H1 (cell line): ENCODE results near the gene CCDC51. TPM values are rescaled to one million over a fixed set of nuclear protein-coding genes. Genes with fewer than 3 reads are reported as not detected.

Source experiments
- ASH2L ChIP-seq: fragments of 200-600, 300-600 bp; sonication (generic); IDR thresholded peaks from one replicate; pipeline ENCODE4 v1.7.1; 2017; ENCODE audit warnings: low read length
- ATF2 ChIP-seq: IDR thresholded peaks from 2 replicates; pipeline ENCODE4 v1.6.1; 2012; ENCODE audit warnings: low read length, inconsistent platforms
- BRCA1 ChIP-seq: IDR thresholded peaks from 2 replicates; pipeline ENCODE4 v1.6.1; 2012; ENCODE audit warnings: low read depth, low read length, improper control_type of control experiment
- CBX8 ChIP-seq: fragments of 300-800, 300-1000 bp; sonication (generic); IDR thresholded peaks from 2 replicates; pipeline ENCODE4 v1.7.1; 2016; ENCODE audit warnings: low read depth, low read length, borderline replicate concordance
- CEBPB ChIP-seq: IDR thresholded peaks from 2 replicates; pipeline ENCODE4 v1.6.1; 2012; ENCODE audit warnings: low read depth, low read length
- CHD1 ChIP-seq: IDR thresholded peaks from 2 replicates; pipeline ENCODE4 v1.6.1; 2012; ENCODE audit warnings: low read depth, low read length, improper control_type of control experiment
- CHD2 ChIP-seq: IDR thresholded peaks from 2 replicates; pipeline ENCODE4 v1.6.1; 2012; ENCODE audit warnings: low read length, improper control_type of control experiment
- E2F6 ChIP-seq: IDR thresholded peaks from 2 replicates; pipeline ENCODE4 v1.6.1; 2012; ENCODE audit warnings: inconsistent platforms
- EZH2 ChIP-seq: fragments of 200-600 bp; sonication (generic); IDR thresholded peaks from 2 replicates; pipeline ENCODE4 v1.7.1; 2012; ENCODE audit warnings: low read depth, mild to moderate bottlenecking, moderate library complexity, low read length, inconsistent platforms; ENCODE audit not compliant: severe bottlenecking
- KDM4A ChIP-seq: IDR thresholded peaks from one replicate; pipeline ENCODE4 v1.7.1; 2012; ENCODE audit warnings: low read depth, mild to moderate bottlenecking, moderate library complexity, low read length, inconsistent platforms; ENCODE audit not compliant: severe bottlenecking
- MAFK ChIP-seq: IDR thresholded peaks from 2 replicates; pipeline ENCODE4 v1.6.1; 2012; ENCODE audit warnings: low read depth, mild to moderate bottlenecking, improper control_type of control experiment, low read length
- PHF8 ChIP-seq: fragments of 200-600 bp; sonication (generic); conservative IDR thresholded peaks from 2 replicates; pipeline ENCODE4 v1.7.1; 2012; ENCODE audit warnings: low read depth, mild to moderate bottlenecking, inconsistent platforms, low read length, moderate library complexity
- POLR2A ChIP-seq, 2 experiments: IDR thresholded peaks; 1 replicate in 1 of 2; 2 replicates in 1 of 2; pipeline ENCODE4 v1.6.1; 2011; ENCODE audit warnings: low read depth in 2 of 2, low read length in 2 of 2, mild to moderate bottlenecking in 2 of 2; ENCODE audit errors: control extremely low read depth in 1 of 2
- RNF2 ChIP-seq: fragments of 200-900, 300-1000 bp; sonication (generic); IDR thresholded peaks from 2 replicates; pipeline ENCODE4 v1.7.1; 2016; ENCODE audit warnings: borderline replicate concordance, low read depth, mild to moderate bottlenecking, antibody characterized with exemption, low read length; ENCODE audit not compliant: poor library complexity, severe bottlenecking; ENCODE audit errors: missing control alignments
- SIN3A ChIP-seq, 2 experiments: IDR thresholded peaks in 1 of 2; conservative IDR thresholded peaks in 1 of 2; 2 replicates each; pipeline ENCODE4 v1.6.1; 2011 to 2012; ENCODE audit warnings: low read length in 2 of 2, improper control_type of control experiment in 1 of 2, low read depth in 1 of 2, mild to moderate bottlenecking in 1 of 2
- SIRT6 ChIP-seq: IDR thresholded peaks from one replicate; pipeline ENCODE4 v1.7.1; 2012; ENCODE audit warnings: low read length, inconsistent platforms
- TAF1 ChIP-seq: IDR thresholded peaks from 2 replicates; pipeline ENCODE4 v1.6.1; 2011; ENCODE audit warnings: mild to moderate bottlenecking, low read depth, low read length
- TBP ChIP-seq: IDR thresholded peaks from 2 replicates; pipeline ENCODE4 v1.6.1; 2011; ENCODE audit warnings: low read depth, low read length, improper control_type of control experiment
- USF2 ChIP-seq: IDR thresholded peaks from 2 replicates; pipeline ENCODE4 v1.6.1; 2011; ENCODE audit warnings: low read length, improper control_type of control experiment
- ZNF274 ChIP-seq: IDR thresholded peaks from 2 replicates; pipeline ENCODE4 v1.7.0; 2012; ENCODE audit warnings: low read length, borderline replicate concordance; ENCODE audit errors: extremely low read depth
- polyA plus RNA-seq, 7 experiments: library from polyadenylated mRNA; depleted of rRNA in 3 of 7; stranded (reverse) in 5 of 7; unstranded in 2 of 7; fragments of >200 nt in 5 of 7; fragments of 200-250 nt in 2 of 7; gene quantifications; 1 replicate in 5 of 7; 2 replicates in 1 of 7; 4 replicates in 1 of 7; pipeline versions ENCODE4 v1.2.1 to v1.2.3, GENCODE V29; 2011 to 2013; ENCODE audit warnings: missing spikeins in 2 of 7, mixed read lengths in 2 of 7
- total RNA-seq: library from RNA; stranded (reverse); fragmentation: NEBNext Ultra II Directional; extraction: Animal tissue kit (Norgen Biotek cat#: 25700); gene quantifications from 2 replicates; pipeline ENCODE4 v1.2.1, GENCODE V29; 2021

The CCDC51 gene
- total and polyA plus RNA-seq, 2 of the 8 experiments (the other 6 are each of a cell fraction or from before 2014, with no cell fraction given), result 21.3 to 21.4 TPM

- TF ChIP-seq ATF2 (no peak), RNF2 (no peak), MAFK (no peak), KDM4A (peak; percentile 100), CHD1 (no peak), TAF1 (peak; percentile 97), ASH2L (peak; percentile 92), EZH2 (no peak), CHD2 (peak; percentile 69), PHF8 (peak; percentile 93), SIRT6 (no peak), CEBPB (no peak), E2F6 (no peak; the same call in 1 of the 2 replicates), USF2 (no peak), CBX8 (no peak), TBP (peak; percentile 95), BRCA1 (no peak), ZNF274 (no peak), POLR2A (IDR thresholded peaks at IDR 0.05; ENCODE audit: control extremely low read depth in 1 of 2, low read depth in 2 of 2, low read length in 2 of 2) (peak; percentile 81 to 97), SIN3A (conservative IDR thresholded peaks at IDR 0.05 in 1 of 2, IDR thresholded peaks at IDR 0.05 in 1 of 2; ENCODE audit: low read depth in 1 of 2, low read length in 2 of 2) (peak; percentile 41 to 97; a peak in 2 of 4 replicates)
Observed at GRCh38 chr3:48446425-48447193, 6.7 kb upstream of the CCDC51 start, which contains the start of gene ATRIP (continued).
